ENCODE data around the gene PCOLCE2. TPM values are rescaled to one million over a fixed set of nuclear protein-coding genes. Genes with fewer than 3 reads are reported as not detected.

PCOLCE2 gene
- total RNA-seq, 4 donors from 2014 or later, result 3.2 to 13.3 (median 6.7) TPM

- Histone ChIP-seq H3K4me1 (no peaks in the 10 kb centered on the region), H3K27ac (no peak overlapping the region), H3K27me3 (no peaks in the 10 kb centered on the region), H3K36me3 (no peaks in the 10 kb centered on the region), H3K4me3 (no peak overlapping the region), H3K9me3 (no peaks in the 10 kb centered on the region)
- WGBS, result 77% methylated on average over 9 of the region's 9 CpGs
- DNase-seq (ENCODE audit: low spot score in 2 of 2), result no peak
- no peak for TF ChIP-seq POLR2A (IDR thresholded peaks at IDR 0.05)
These were observed 70.2 kb downstream of the PCOLCE2 start for GRCh38 chr3:142818651-142819050.

- Histone ChIP-seq H3K36me3 (no peaks in the 10 kb centered on the region), H3K4me3 (no peak overlapping the region), H3K27me3 (no peaks in the 10 kb centered on the region), H3K9me3 (no peaks in the 10 kb centered on the region), H3K4me1 (no peaks in the 10 kb centered on the region), H3K27ac (no peak overlapping the region)
- DNase-seq (ENCODE audit: low spot score in 2 of 2), result no peak
- WGBS, result 53% methylated on average over 7 of the region's 7 CpGs
- TF ChIP-seq POLR2AphosphoS5 (IDR thresholded peaks at IDR 0.05) (no peak), EP300 (IDR thresholded peaks at IDR 0.05) (no peak), POLR2A (IDR thresholded peaks at IDR 0.05) (no peak), CTCF (IDR thresholded peaks at IDR 0.05) (no peak)
These were observed 71.0 kb downstream of the PCOLCE2 start for GRCh38 chr3:142817897-142818296.

- Histone ChIP-seq H3K9me3 (no peaks in the 10 kb centered on the region), H3K27me3 (no peaks in the 10 kb centered on the region), H3K4me3 (no peak overlapping the region), H3K27ac (no peak overlapping the region), H3K36me3 (no peaks in the 10 kb centered on the region), H3K4me1 (no peaks in the 10 kb centered on the region)
- DNase-seq (ENCODE audit: low spot score in 2 of 2), result no peak
- TF ChIP-seq CTCF (IDR thresholded peaks at IDR 0.05) (no peak), POLR2A (IDR thresholded peaks at IDR 0.05) (no peak), EP300 (IDR thresholded peaks at IDR 0.05) (no peak), POLR2AphosphoS5 (IDR thresholded peaks at IDR 0.05) (no peak)
- 20% methylated on average over 1 of the region's 1 CpG for WGBS
These were observed 71.5 kb downstream of the PCOLCE2 start for GRCh38 chr3:142817356-142817755.

GRCh38 chr3:142815803-142816202 is 73.1 kb downstream of the PCOLCE2 start:
- Histone ChIP-seq H3K9me3 (no peaks in the 10 kb centered on the region), H3K27ac (no peak overlapping the region), H3K4me3 (no peak overlapping the region), H3K27me3 (no peaks in the 10 kb centered on the region), H3K36me3 (no peaks in the 10 kb centered on the region), H3K4me1 (no peaks in the 10 kb centered on the region)
- DNase-seq (ENCODE audit: low spot score in 2 of 2), result no peak
- TF ChIP-seq CTCF (IDR thresholded peaks at IDR 0.05) (no peak), EP300 (IDR thresholded peaks at IDR 0.05) (no peak), POLR2A (IDR thresholded peaks at IDR 0.05) (no peak), POLR2AphosphoS5 (IDR thresholded peaks at IDR 0.05) (no peak)
- 93% methylated on average over 6 of the region's 6 CpGs for WGBS

GRCh38 chr3:142809259-142809658 is 79.6 kb downstream of the PCOLCE2 start:
- no peak overlapping the region for H3K27ac ChIP-seq
- TF ChIP-seq EP300 (IDR thresholded peaks at IDR 0.05) (no peak), POLR2AphosphoS5 (IDR thresholded peaks at IDR 0.05) (no peak), POLR2A (IDR thresholded peaks at IDR 0.05) (no peak), CTCF (IDR thresholded peaks at IDR 0.05) (no peak)
- H3K9me3 ChIP-seq, result no peaks in the 10 kb centered on the region
- no peak for DNase-seq (ENCODE audit: low spot score in 2 of 2)
- H3K4me1 ChIP-seq, result no peaks in the 10 kb centered on the region
- H3K27me3 ChIP-seq, result no peaks in the 10 kb centered on the region
- 87% methylated on average over 3 of the region's 3 CpGs for WGBS
- H3K36me3 ChIP-seq, result peaks cover 6% of the 10 kb centered on the region
- no peak overlapping the region for H3K4me3 ChIP-seq

Measured in suprapubic skin (tissue), 4 donors.